Panc1 (cell line): ENCODE results near the gene NOTCH1. TPM values are rescaled to one million over a fixed set of nuclear protein-coding genes. Genes with fewer than 3 reads are reported as not detected.

Source experiments
- ATAC-seq: fragments of 200-7000 bp; cut with Tn5 transposase; 2 replicates; pipeline ENCODE4 v1.9.1; 2020; ENCODE audit warnings: mild to moderate bottlenecking, moderate library complexity
- BruUV-seq: library from RNA; stranded (reverse); fragments of 400-500 nt; replicated peaks from 2 replicates; lab custom pipeline; 2021; lab: Mats Ljungman, UMichigan
- CTCF ChIA-PET: fragments of 300-600 bp; sonication (Branson Sonifier 250); formaldehyde crosslinking; loops from one replicate; lab custom pipeline; 2022; ENCODE audit warnings: antibody characterized with exemption; lab: Charles Lee
- POLR2A ChIA-PET: fragments of 300-600 bp; sonication (Branson Sonifier 250); formaldehyde crosslinking; loops from one replicate; lab custom pipeline; 2022; ENCODE audit warnings: antibody characterized with exemption; lab: Charles Lee
- DNase-seq: peaks from one replicate; pipeline ENCODE4 v3.0.0-alpha.2; 2010; ENCODE audit warnings: low read depth, low spot score
- H3K27ac ChIP-seq: 2 replicates; pipeline ENCODE4 v1.5.1; 2011; ENCODE audit warnings: mild to moderate bottlenecking, low read length, inconsistent platforms
- H3K27me3 ChIP-seq: fragments of 200-500 bp; sonication (Bioruptor generic); 2 replicates; pipeline ENCODE4 v1.6.0; 2014; ENCODE audit warnings: low read length, inconsistent platforms; ENCODE audit not compliant: control insufficient read depth, insufficient read depth
- H3K36me3 ChIP-seq: fragments of 200-500 bp; sonication (Bioruptor generic); 2 replicates; pipeline ENCODE4 v1.5.1; 2014; ENCODE audit warnings: inconsistent platforms, mild to moderate bottlenecking, low read length, moderate library complexity; ENCODE audit not compliant: control insufficient read depth, insufficient read depth
- H3K4me1 ChIP-seq: 2 replicates; pipeline ENCODE4 v1.5.1; 2011; ENCODE audit warnings: inconsistent platforms, mild to moderate bottlenecking, low read length, moderate library complexity; ENCODE audit not compliant: control insufficient read depth, insufficient read depth
- H3K4me3 ChIP-seq, 2 experiments: 2 replicates each; pipeline ENCODE4 v1.5.1; 2011 to 2012; ENCODE audit warnings: low read depth in 2 of 2, low read length in 2 of 2, mild to moderate bottlenecking in 2 of 2, inconsistent platforms in 1 of 2, moderate library complexity in 1 of 2
- H3K9me3 ChIP-seq: fragments of 200-500 bp; sonication (Bioruptor generic); 2 replicates; pipeline ENCODE4 v1.5.1; 2014; ENCODE audit warnings: low read depth, mild to moderate bottlenecking, inconsistent platforms, low read length, moderate library complexity; ENCODE audit not compliant: control insufficient read depth, insufficient read depth
- CTCF ChIP-seq: fragments of 450-650 bp; IDR thresholded peaks from 2 replicates; pipeline ENCODE4 v1.5.1; 2017; ENCODE audit warnings: mild to moderate bottlenecking
- POLR2AphosphoS5 ChIP-seq: IDR thresholded peaks from 2 replicates; pipeline ENCODE4 v1.6.1; 2012; ENCODE audit warnings: mild to moderate bottlenecking, low read depth, low read length, moderate library complexity
- REST ChIP-seq, 2 experiments: IDR thresholded peaks; 2 replicates each; pipeline ENCODE4 v1.6.1; 2011 to 2012; ENCODE audit warnings: low read depth in 2 of 2, control low read depth in 1 of 2, low read length in 1 of 2, mild to moderate bottlenecking in 1 of 2, moderate library complexity in 1 of 2; ENCODE audit not compliant: insufficient read depth in 1 of 2
- SIN3A ChIP-seq: IDR thresholded peaks from 2 replicates; pipeline ENCODE4 v1.6.1; 2012; ENCODE audit warnings: low read depth, mild to moderate bottlenecking, low read length, moderate library complexity, borderline replicate concordance; ENCODE audit not compliant: insufficient read depth
- TCF7L2 ChIP-seq: IDR thresholded peaks from 2 replicates; pipeline ENCODE4 v1.6.1; 2011; ENCODE audit warnings: mild to moderate bottlenecking, low read depth, low read length, inconsistent platforms
- in situ Hi-C: cut with HindIII; loops from 2 replicates; pipeline ENCODE4 v1.10.0; 2016; ENCODE audit warnings: low sequenced_read_pairs, low pct_unique_long_range_greater_than_20kb
- intact Hi-C: fragments of 100-400 bp; cut with micrococcal nuclease; formaldehyde crosslinking; loops from one replicate; pipeline ENCODE4 v1.10.0; 2022; ENCODE audit not compliant: unreplicated experiment
- total RNA-seq: library from RNA; stranded (reverse); gene quantifications from one replicate; pipeline ENCODE4 v1.2.1, GENCODE V29; 2021; ENCODE audit not compliant: unreplicated experiment

Gene NOTCH1
- total RNA-seq, 1 experiment from 2014 or later = 13.4 TPM

GRCh38 chr9:136554870-136555269, 9.0 kb upstream of the NOTCH1 start:
- CTCF ChIA-PET = interaction anchor here (0.5 kb wide), 1 partner anchor 77 kb away, joined by 3 read pairs; no protein-coding TSS in a partner anchor
- DNase-seq (no peak), ATAC-seq (no peak)
- no peaks in the 10 kb centered on the region for H3K27me3 ChIP-seq
- BruUV-seq = no TSS peak
- no peak overlapping the region for H3K27ac ChIP-seq
- H3K4me1 ChIP-seq = peaks cover 3% of the 10 kb centered on the region; the same call in 1 of the 2 replicates
- POLR2A ChIA-PET = no interaction called here
- in situ Hi-C loops = no loop called here
- H3K4me3 ChIP-seq = no peak overlapping the region
- no peaks in the 10 kb centered on the region for H3K9me3 ChIP-seq
- intact Hi-C loops = no loop called here
- TF ChIP-seq CTCF = no peak
- no peak for TF ChIP-seq SIN3A
- TF ChIP-seq TCF7L2 = no peak
- no peak for TF ChIP-seq POLR2AphosphoS5
- no peak for TF ChIP-seq REST (IDR thresholded peaks at IDR 0.05; ENCODE audit: insufficient read depth in 1 of 2, low read depth in 2 of 2, low read length in 1 of 2)
- H3K36me3 ChIP-seq = no peaks in the 10 kb centered on the region

- no peaks in the 10 kb centered on the region for H3K36me3 ChIP-seq
- DNase-seq (no peak), ATAC-seq (no peak)
- no peak overlapping the region for H3K27ac ChIP-seq
- POLR2A ChIA-PET = no interaction called here
- CTCF ChIA-PET = no interaction called here
- H3K9me3 ChIP-seq = no peaks in the 10 kb centered on the region
- H3K4me3 ChIP-seq = no peak overlapping the region
- intact Hi-C loops (no loop called here), in situ Hi-C loops (no loop called here)
- no TSS peak for BruUV-seq
- TF ChIP-seq REST (IDR thresholded peaks at IDR 0.05; ENCODE audit: insufficient read depth in 1 of 2, low read depth in 2 of 2, low read length in 1 of 2) (no peak), POLR2AphosphoS5 (no peak), CTCF (no peak), SIN3A (no peak), TCF7L2 (no peak)
- H3K27me3 ChIP-seq = no peaks in the 10 kb centered on the region
- peaks cover 3% of the 10 kb centered on the region; the same call in 1 of the 2 replicates for H3K4me1 ChIP-seq
Measured at GRCh38 chr9:136553581-136553980, 7.7 kb upstream of the NOTCH1 start.
